ENCODE measurements around the gene CPE. TPM values are rescaled to one million over a fixed set of nuclear protein-coding genes. Genes with fewer than 3 reads are reported as not detected.
"Not testable (repeated sequence)": the region's sequence is repeated elsewhere in the genome, so short reads cannot be mapped to it uniquely, and the experiment has no call there.

CPE gene
- total RNA-seq, 1 donor from 2014 or later, result 151 TPM

DNA sequence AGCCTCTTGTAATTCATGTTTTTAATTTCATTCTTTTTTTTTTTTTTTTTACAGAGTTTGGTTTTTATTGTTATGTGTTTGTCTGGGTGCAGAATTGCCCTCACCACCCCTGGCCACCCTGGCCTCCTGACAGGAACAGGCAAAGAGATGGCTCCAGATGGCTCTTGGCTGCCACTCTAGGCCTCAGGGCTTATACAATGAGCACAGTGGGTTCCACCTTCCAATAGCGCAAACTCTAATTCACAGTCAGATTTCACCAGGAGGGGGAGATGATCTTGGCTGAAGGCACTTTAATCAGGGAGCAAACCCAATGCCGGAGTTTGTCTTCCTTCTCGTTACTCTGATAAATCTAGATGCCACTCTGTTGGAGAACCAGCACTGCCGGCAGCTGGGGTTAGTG is 24.8 kb downstream of the CPE start:
- DNase-seq (ENCODE audit: low spot score), result no peak

GRCh38 chr4:165404080-165404479 is 25.3 kb downstream of the CPE start:
- no peak for DNase-seq (ENCODE audit: low spot score)

DNA sequence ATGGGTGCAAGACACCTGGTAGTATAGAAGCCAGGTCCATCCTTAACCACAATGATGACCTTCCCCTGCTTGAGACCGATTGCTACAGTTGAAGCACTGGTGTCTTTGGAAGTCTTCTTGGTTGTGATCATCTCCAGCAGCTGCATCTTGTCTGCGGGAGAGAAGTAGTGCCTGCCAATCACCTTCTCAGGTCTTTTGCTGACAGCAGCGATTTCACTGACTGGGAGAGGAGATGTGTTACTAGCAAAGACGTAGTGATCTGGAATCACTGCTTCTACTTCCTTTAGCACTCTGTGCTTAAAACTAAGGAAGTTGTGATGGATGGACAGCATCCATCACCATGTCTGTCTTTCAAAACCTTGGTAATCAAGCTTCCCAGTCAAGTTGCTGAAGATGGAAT is 25.9 kb downstream of the CPE start:
- no peak for DNase-seq (ENCODE audit: low spot score)

GRCh38 chr4:165410214-165410613 is 31.4 kb downstream of the CPE start:
- DNase-seq (ENCODE audit: low spot score), result no peak

- no peak for DNase-seq (ENCODE audit: low spot score)
Measured at GRCh38 chr4:165415910-165416309, 37.1 kb downstream of the CPE start.

DNA sequence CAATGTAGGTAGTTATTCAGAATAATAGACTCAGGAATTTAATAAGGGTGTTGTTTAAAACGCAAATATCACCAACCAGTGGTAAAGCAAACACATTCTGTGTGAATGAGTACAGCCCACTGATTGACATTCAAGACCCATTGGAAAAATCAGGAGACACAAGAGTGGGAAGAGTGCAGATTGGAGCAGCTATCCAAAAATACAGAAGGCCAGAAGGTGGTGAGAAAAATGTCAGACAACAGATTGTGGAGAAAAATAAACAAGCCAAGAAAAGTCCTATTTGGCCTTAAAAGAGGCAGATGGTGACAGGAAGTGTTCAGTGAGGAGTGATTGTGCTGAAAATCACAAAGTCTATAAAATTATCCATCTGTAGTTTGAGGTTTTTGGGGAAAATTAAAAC is 39.3 kb downstream of the CPE start:
- no peak for DNase-seq (ENCODE audit: low spot score)

GRCh38 chr4:165425629-165426028 is 46.8 kb downstream of the CPE start:
- no peak for DNase-seq (ENCODE audit: low spot score)

- no peak for DNase-seq (ENCODE audit: low spot score)
Measured at GRCh38 chr4:165426331-165426730, 47.5 kb downstream of the CPE start.

GRCh38 chr4:165426823-165427222 is 48.0 kb downstream of the CPE start:
- no peak for DNase-seq (ENCODE audit: low spot score)

GRCh38 chr4:165428957-165429356 is 50.1 kb downstream of the CPE start:
- DNase-seq (ENCODE audit: low spot score), result no peak

- DNase-seq (ENCODE audit: low spot score), result no peak
Measured at GRCh38 chr4:165433529-165433928, 54.7 kb downstream of the CPE start.

DNA sequence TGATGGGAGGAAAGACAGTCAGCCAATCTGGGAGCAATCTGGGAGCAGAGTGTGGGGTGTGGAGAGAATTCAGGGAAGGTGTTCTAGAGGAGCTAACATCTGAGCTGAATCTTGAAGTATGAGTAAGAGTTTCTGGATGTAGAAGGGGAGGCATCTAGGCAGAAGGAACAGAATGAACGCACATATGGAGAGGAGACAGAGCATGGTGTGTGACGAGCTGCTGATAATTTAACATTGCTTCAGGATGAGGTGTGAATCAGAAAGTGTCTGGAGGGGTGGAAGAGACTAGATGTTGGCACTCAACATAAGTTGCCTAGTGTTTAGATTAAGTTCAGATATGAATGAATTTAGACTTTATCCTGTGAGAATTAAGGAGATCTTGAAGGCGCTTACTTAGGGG is 58.9 kb downstream of the CPE start:
- DNase-seq (ENCODE audit: low spot score), result no peak

GRCh38 chr4:165439344-165439743 is 60.5 kb downstream of the CPE start:
- no peak for DNase-seq (ENCODE audit: low spot score)

DNA sequence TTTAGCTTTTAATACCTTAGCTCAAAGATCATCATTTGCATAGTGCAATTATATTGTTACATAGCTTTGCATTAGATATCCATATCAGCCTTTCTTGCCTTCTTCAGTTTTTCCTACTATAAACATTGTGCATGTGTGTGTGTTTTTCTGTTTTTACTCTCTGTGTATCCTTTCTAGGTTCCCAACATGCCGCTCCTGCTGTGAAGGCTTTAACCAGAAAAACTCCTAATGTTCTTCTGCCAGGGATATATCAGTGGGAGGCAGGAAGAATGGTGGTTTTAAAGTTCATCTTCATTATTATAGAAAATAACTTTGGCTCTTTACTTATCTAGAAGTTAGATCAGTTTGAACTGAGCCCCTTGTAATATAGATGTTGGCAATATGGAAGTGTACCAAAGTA is 61.2 kb downstream of the CPE start:
- no peak for DNase-seq (ENCODE audit: low spot score)

GRCh38 chr4:165440415-165441158 is 61.8 kb downstream of the CPE start:
- peak; percentile 53 for DNase-seq (ENCODE audit: low spot score)

- no peak for DNase-seq (ENCODE audit: low spot score)
Measured at GRCh38 chr4:165443276-165443675, 64.5 kb downstream of the CPE start.

- DNase-seq (ENCODE audit: low spot score), result no peak
Measured at GRCh38 chr4:165448700-165449099, 69.9 kb downstream of the CPE start.

GRCh38 chr4:165449333-165449732 is 70.5 kb downstream of the CPE start:
- DNase-seq (ENCODE audit: low spot score), result no peak

DNA sequence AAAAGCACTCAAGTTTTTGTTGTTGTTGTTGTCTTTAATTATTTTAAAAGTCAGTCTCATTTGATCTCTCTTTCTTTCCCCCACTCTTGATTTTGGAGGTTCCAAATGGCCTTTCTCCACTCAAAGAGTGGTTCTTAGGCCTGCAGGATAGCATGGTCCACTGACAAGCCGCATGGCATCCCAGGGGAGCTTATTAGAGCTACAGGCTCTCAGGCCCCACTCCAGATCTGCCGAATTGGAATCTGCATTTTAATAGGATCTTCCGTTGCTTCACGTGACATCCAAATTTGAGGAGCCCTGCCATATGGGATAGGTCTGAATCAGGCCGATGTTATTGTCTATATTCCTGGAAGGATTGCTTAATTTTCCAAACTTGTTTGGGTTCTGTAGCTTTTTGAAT is 72.1 kb downstream of the CPE start:
- DNase-seq (ENCODE audit: low spot score), result no peak

DNA sequence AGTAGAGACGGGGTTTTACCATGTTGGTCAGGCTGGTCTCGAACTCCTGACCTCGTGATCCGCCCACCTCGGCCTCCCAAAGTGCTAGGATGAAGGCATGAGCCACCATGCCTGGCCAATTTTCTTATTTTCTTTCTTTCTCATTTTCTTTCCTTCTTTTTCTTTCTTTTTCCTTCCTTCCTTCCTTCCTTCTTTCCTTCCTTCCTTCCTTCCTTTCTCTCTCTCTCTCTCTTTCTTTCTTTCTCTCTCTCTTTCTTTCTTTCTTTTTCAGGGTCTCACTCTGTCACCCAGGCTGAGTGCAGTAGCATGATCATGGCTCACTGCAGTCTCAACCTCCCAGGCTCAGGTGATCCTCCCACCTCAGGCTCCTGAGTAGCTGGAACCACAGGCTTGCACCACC is 74.3 kb downstream of the CPE start:
- not testable (repeated sequence) for DNase-seq (ENCODE audit: low spot score)

GRCh38 chr4:165454426-165454825 is 75.6 kb downstream of the CPE start:
- DNase-seq (ENCODE audit: low spot score), result no peak

GRCh38 chr4:165457793-165458192 is 79.0 kb downstream of the CPE start:
- no peak for DNase-seq (ENCODE audit: low spot score)

- no peak for DNase-seq (ENCODE audit: low spot score)
Measured at GRCh38 chr4:165458471-165458870, 79.7 kb downstream of the CPE start.

Data from umbilical cord (tissue), 2 donors.